ENCODE measurements around the gene PSMD14. TPM values are rescaled to one million over a fixed set of nuclear protein-coding genes. Genes with fewer than 3 reads are reported as not detected.

Gene PSMD14
- total and polyA plus RNA-seq, 2 of the 13 experiments (the other 11 are each of a cell fraction or from before 2014, with no cell fraction given), result 60.6 to 149 TPM

- no peak for TF ChIP-seq DZIP1 (CRISPR knock-in tag; IDR thresholded peaks at IDR 0.05)
- no peak for TF ChIP-seq ZSCAN21 (CRISPR knock-in tag; IDR thresholded peaks at IDR 0.05; ENCODE audit: borderline replicate concordance)
- TF ChIP-seq ZNF251 (CRISPR knock-in tag; IDR thresholded peaks at IDR 0.05), result no peak
- no peak for TF ChIP-seq BHLHE40 (IDR thresholded peaks at IDR 0.05; ENCODE audit: low read length)
- TF ChIP-seq HIC2 (CRISPR knock-in tag; IDR thresholded peaks at IDR 0.05; ENCODE audit: low read depth), result no peak
- no peak for TF ChIP-seq ZNF430 (CRISPR knock-in tag; IDR thresholded peaks at IDR 0.05)
- TF ChIP-seq MTA3 (CRISPR knock-in tag; IDR thresholded peaks at IDR 0.05), result no peak
- no peak for TF ChIP-seq PHF21A (CRISPR knock-in tag; IDR thresholded peaks at IDR 0.05)
These were observed 62.8 kb downstream of the PSMD14 start (continued) for GRCh38 chr2:161370981-161371380.

GRCh38 chr2:161371869-161372268 is 63.6 kb downstream of the PSMD14 start:
- WGBS (ENCODE audit: low lambda C conversion rate), result 91% methylated on average over 1 of the region's 1 CpG
- H2AFZ ChIP-seq (ENCODE audit: low read length), result no peak overlapping the region
- ATAC-seq, result no peak

More at GRCh38 chr2:161371869-161372268, 63.6 kb downstream of the PSMD14 start:
- Histone ChIP-seq H4K20me1 (ENCODE audit: insufficient read depth, low read length) (no peaks in the 10 kb centered on the region), H3K79me2 (ENCODE audit: insufficient read depth, low read length) (no peaks in the 10 kb centered on the region), H3K4me3 (replicated peaks in 1 of 3; ENCODE audit: insufficient read depth in 1 of 3, low read depth in 2 of 3, low read length in 3 of 3) (no peak overlapping the region), H3K27me3 (ENCODE audit: control insufficient read depth in 1 of 2, insufficient read depth in 2 of 2, low read length in 2 of 2) (no peaks in the 10 kb centered on the region), H3K27ac (ENCODE audit: extremely low read length, insufficient read depth, low read length) (no peak overlapping the region), H3K4me2 (ENCODE audit: low read depth, low read length) (no peak overlapping the region), H3K4me1 (ENCODE audit: insufficient read depth, low read length) (no peaks in the 10 kb centered on the region), H3K36me3 (replicated peaks in 1 of 2; ENCODE audit: control insufficient read depth in 1 of 2, insufficient read depth in 2 of 2, low read length in 2 of 2) (peaks cover 9 to 50% of the 10 kb centered on the region in 2 experiments; a peak in 4 of 5 replicates), H3K9ac (ENCODE audit: insufficient read depth, low read depth, low read length) (no peak overlapping the region), H3K9me3 (ENCODE audit: low read length) (no peaks in the 10 kb centered on the region)
- no peak for FAIRE-seq
- no peak for DNase-seq (ENCODE audit: low spot score)
- ChIA-PET CTCF (ENCODE audit: low intra/inter-chr PET ratio, low total read pairs) (no interaction called here), POLR2A (no interaction called here)
- intact Hi-C loops (cut with micrococcal nuclease; ENCODE audit: unreplicated experiment) (no loop called here), in situ Hi-C loops (cut with HindIII; ENCODE audit: extremely low pct_ligation_motif_present, low pct_unique_long_range_greater_than_20kb) (no loop called here)
- no peak for TF ChIP-seq MED13 (CRISPR knock-in tag; IDR thresholded peaks at IDR 0.05)
- peak; percentile 11 to 33; a peak in 2 of 4 replicates for TF ChIP-seq MAFK (conservative IDR thresholded peaks at IDR 0.05 in 1 of 2, IDR thresholded peaks at IDR 0.05 in 1 of 2; ENCODE audit: low read length in 2 of 2)
- BruUV-seq (replicated peaks), result no TSS peak

Data from HepG2 (cell line).